ENCODE data around the gene CST3.
"Not testable (repeated sequence)": the region's sequence is repeated elsewhere in the genome, so short reads cannot be mapped to it uniquely, and the experiment has no call there.

CST3 gene

GRCh38 chr20:23637282-23638221 is at the start of gene CST3:
CST3 (minus strand) TSS chr20:23637955; CDS start chr20:23637862, 93 bp downstream.
- peak; percentile 80 for DNase-seq

GRCh38 chr20:23686046-23686750 is 48.4 kb upstream of the CST3 start:
- no peak for DNase-seq

GRCh38 chr20:23685529-23685896 is 47.8 kb upstream of the CST3 start:
- DNase-seq: not testable (repeated sequence)

GRCh38 chr20:23684261-23684660 is 46.5 kb upstream of the CST3 start:
- DNase-seq: no peak

- no peak for DNase-seq
These were observed 46.1 kb upstream of the CST3 start for GRCh38 chr20:23683807-23684206.

GRCh38 chr20:23683281-23683680 is 45.5 kb upstream of the CST3 start:
- DNase-seq: no peak

- DNase-seq: no peak
These were observed 42.4 kb upstream of the CST3 start for GRCh38 chr20:23680146-23680545.

- no peak for DNase-seq
These were observed 41.7 kb upstream of the CST3 start for GRCh38 chr20:23679133-23680092.

- no peak for DNase-seq
These were observed 35.5 kb upstream of the CST3 start for GRCh38 chr20:23673209-23673608.

- DNase-seq: no peak
These were observed 34.4 kb upstream of the CST3 start for GRCh38 chr20:23672158-23672557.

GRCh38 chr20:23671479-23671878 is 33.7 kb upstream of the CST3 start:
- no peak for DNase-seq

- no peak for DNase-seq
These were observed 32.6 kb upstream of the CST3 start for GRCh38 chr20:23670361-23670760.

- DNase-seq: no peak
These were observed 32.1 kb upstream of the CST3 start for GRCh38 chr20:23669866-23670265.

GRCh38 chr20:23669327-23669726 is 31.6 kb upstream of the CST3 start:
- DNase-seq: no peak

- peak; percentile 31 for DNase-seq
These were observed 30.8 kb upstream of the CST3 start for GRCh38 chr20:23668477-23668951.

- no peak for DNase-seq
These were observed 29.9 kb upstream of the CST3 start for GRCh38 chr20:23667666-23668065.

GRCh38 chr20:23666698-23667097 is 28.9 kb upstream of the CST3 start:
- no peak for DNase-seq

GRCh38 chr20:23666189-23666588 is 28.4 kb upstream of the CST3 start:
- no peak for DNase-seq

- no peak for DNase-seq
These were observed 27.2 kb upstream of the CST3 start for GRCh38 chr20:23664954-23665353.

GRCh38 chr20:23664046-23664445 is 26.3 kb upstream of the CST3 start:
- not testable (repeated sequence) for DNase-seq

GRCh38 chr20:23663180-23663579 is 25.4 kb upstream of the CST3 start:
- no peak for DNase-seq

GRCh38 chr20:23662276-23662870 is 24.6 kb upstream of the CST3 start:
- no peak for DNase-seq

All from kidney glomerular epithelial cell (primary cell).